H9 (cell line): ENCODE measurements around the gene SLC9A4. TPM values are rescaled to one million over a fixed set of nuclear protein-coding genes. Genes with fewer than 3 reads are reported as not detected.

Experiments
- DNase-seq: peaks from one replicate; pipeline ENCODE4 v3.0.0-alpha.2; 2017
- H2AFZ ChIP-seq: one replicate; pipeline ENCODE4 v1.6.1; 2013; ENCODE audit warnings: mild to moderate bottlenecking, low read length, control low read depth, moderate library complexity
- H2AK5ac ChIP-seq: 2 replicates; pipeline ENCODE4 v1.6.1; 2013; ENCODE audit warnings: low read length, control low read depth, mixed read lengths; ENCODE audit not compliant: insufficient read length
- H2BK120ac ChIP-seq: one replicate; pipeline ENCODE4 v1.6.1; 2013; ENCODE audit warnings: low read depth, mild to moderate bottlenecking, low read length, control low read depth, inconsistent platforms; ENCODE audit not compliant: poor library complexity, severe bottlenecking
- H2BK12ac ChIP-seq: 2 replicates; pipeline ENCODE4 v1.6.1; 2013; ENCODE audit warnings: low read length, control low read depth, mixed read lengths, low read depth; ENCODE audit not compliant: insufficient read length
- H2BK15ac ChIP-seq: 2 replicates; pipeline ENCODE4 v1.6.1; 2013; ENCODE audit warnings: low read depth, low read length, control low read depth
- H2BK20ac ChIP-seq: one replicate; pipeline ENCODE4 v1.6.1; 2013; ENCODE audit warnings: low read depth, mild to moderate bottlenecking, low read length, control low read depth, inconsistent platforms; ENCODE audit not compliant: poor library complexity, severe bottlenecking
- H2BK5ac ChIP-seq: 2 replicates; pipeline ENCODE4 v1.6.1; 2013; ENCODE audit warnings: low read length, control low read depth, mixed read lengths; ENCODE audit not compliant: insufficient read length
- H3K14ac ChIP-seq: 2 replicates; pipeline ENCODE4 v1.6.1; 2013; ENCODE audit warnings: low read length, control low read depth; ENCODE audit not compliant: insufficient read depth
- H3K18ac ChIP-seq: 2 replicates; pipeline ENCODE4 v1.6.1; 2013; ENCODE audit warnings: low read depth, mild to moderate bottlenecking, mixed read lengths, low read length, control low read depth; ENCODE audit not compliant: insufficient read length
- H3K23ac ChIP-seq: 2 replicates; pipeline ENCODE4 v1.6.1; 2013; ENCODE audit warnings: low read length, control low read depth, mixed read lengths, low read depth; ENCODE audit not compliant: insufficient read length
- H3K23me2 ChIP-seq: 2 replicates; pipeline ENCODE4 v1.6.1; 2013; ENCODE audit warnings: low read depth, mild to moderate bottlenecking, mixed read lengths, low read length, control low read depth; ENCODE audit not compliant: insufficient read length, poor library complexity, severe bottlenecking
- H3K27ac ChIP-seq: 2 replicates; pipeline ENCODE4 v1.5.1; 2013; ENCODE audit warnings: low read length, control low read depth, mixed read lengths, low read depth; ENCODE audit not compliant: insufficient read length
- H3K27me3 ChIP-seq: 2 replicates; pipeline ENCODE4 v1.6.1; 2013; ENCODE audit warnings: low read length, control low read depth, inconsistent platforms; ENCODE audit not compliant: insufficient read depth
- H3K4ac ChIP-seq: 2 replicates; pipeline ENCODE4 v1.6.1; 2013; ENCODE audit warnings: low read depth, mild to moderate bottlenecking, control low read depth, inconsistent platforms, low read length, moderate library complexity
- H3K4me1 ChIP-seq: 2 replicates; pipeline ENCODE4 v1.6.1; 2013; ENCODE audit warnings: low read length, control low read depth, inconsistent platforms; ENCODE audit not compliant: insufficient read depth
- H3K4me2 ChIP-seq: 2 replicates; pipeline ENCODE4 v1.6.1; 2013; ENCODE audit warnings: low read length, control low read depth, mixed read lengths; ENCODE audit not compliant: insufficient read length, insufficient read depth
- H3K56ac ChIP-seq: 2 replicates; pipeline ENCODE4 v1.6.1; 2013; ENCODE audit warnings: low read depth, mild to moderate bottlenecking, mixed read lengths, low read length, control low read depth; ENCODE audit not compliant: insufficient read length
- H3K79me1 ChIP-seq: 2 replicates; pipeline ENCODE4 v1.6.1; 2013; ENCODE audit warnings: low read depth, mild to moderate bottlenecking, moderate library complexity, low read length, control low read depth, inconsistent platforms; ENCODE audit not compliant: insufficient read depth, poor library complexity, severe bottlenecking
- H3K79me2 ChIP-seq: 2 replicates; pipeline ENCODE4 v1.6.1; 2013; ENCODE audit warnings: low read length, control low read depth, inconsistent platforms; ENCODE audit not compliant: insufficient read depth
- H3K9ac ChIP-seq: 2 replicates; pipeline ENCODE4 v1.6.1; 2013; ENCODE audit warnings: low read length, control low read depth, mixed read lengths; ENCODE audit not compliant: insufficient read length; ENCODE audit errors: extremely low read depth
- H3K9me3 ChIP-seq: one replicate; pipeline ENCODE4 v1.6.1; 2013; ENCODE audit warnings: low read depth, low read length, inconsistent platforms; ENCODE audit not compliant: control insufficient read depth
- H3T11ph ChIP-seq: one replicate; pipeline ENCODE4 v1.6.1; 2013; ENCODE audit warnings: mild to moderate bottlenecking, low read length, control low read depth, inconsistent platforms
- H4K20me1 ChIP-seq: one replicate; pipeline ENCODE4 v1.6.1; 2013; ENCODE audit not compliant: control insufficient read depth, insufficient read length, insufficient read depth
- H4K5ac ChIP-seq: 2 replicates; pipeline ENCODE4 v1.6.1; 2013; ENCODE audit warnings: low read depth, mild to moderate bottlenecking, mixed read lengths, low read length, control low read depth; ENCODE audit not compliant: insufficient read length
- H4K8ac ChIP-seq: replicated peaks from 2 replicates; pipeline ENCODE4 v1.6.1; 2013; ENCODE audit warnings: low read length, control low read depth, mixed read lengths, low read depth; ENCODE audit not compliant: insufficient read length
- H4K91ac ChIP-seq: 2 replicates; pipeline ENCODE4 v1.6.1; 2013; ENCODE audit warnings: low read depth, mild to moderate bottlenecking, moderate library complexity, mixed read lengths, low read length, control low read depth; ENCODE audit not compliant: insufficient read length
- H3K27ac Mint-ChIP-seq, 3 experiments: 2 replicates in 2 of 3; 3 replicates in 1 of 3; pipeline ENCODE4 v1.8.0; 2020 to 2021; ENCODE audit warnings: mixed read lengths in 3 of 3, mild to moderate bottlenecking in 1 of 3, moderate library complexity in 1 of 3
- H3K27me3 Mint-ChIP-seq: 2 replicates; pipeline ENCODE4 v1.8.0; 2021; ENCODE audit warnings: low read depth, mild to moderate bottlenecking, moderate library complexity, mixed read lengths
- H3K36me3 Mint-ChIP-seq, 3 experiments: 2 replicates in 2 of 3; 3 replicates in 1 of 3; pipeline ENCODE4 v1.8.0; 2020 to 2021; ENCODE audit warnings: low read depth in 3 of 3, mixed read lengths in 3 of 3; ENCODE audit not compliant: insufficient read depth in 1 of 3
- H3K4me1 Mint-ChIP-seq, 2 experiments: 2 replicates each; pipeline ENCODE4 v1.8.0; 2020; ENCODE audit warnings: mixed read lengths in 2 of 2
- H3K4me3 Mint-ChIP-seq, 2 experiments: 2 replicates in 1 of 2; 3 replicates in 1 of 2; pipeline ENCODE4 v1.8.0; 2020 to 2021; ENCODE audit warnings: mild to moderate bottlenecking in 2 of 2, mixed read lengths in 2 of 2, moderate library complexity in 1 of 2
- H3K9me3 Mint-ChIP-seq, 2 experiments: 2 replicates in 1 of 2; 3 replicates in 1 of 2; pipeline ENCODE4 v1.8.0; 2020; ENCODE audit warnings: mild to moderate bottlenecking in 2 of 2, mixed read lengths in 2 of 2, moderate library complexity in 1 of 2
- CTCF ChIP-seq: fragments of 200-600 bp; sonication (generic); conservative IDR thresholded peaks from 3 replicates; pipeline ENCODE4 v1.8.0; 2021; ENCODE audit warnings: antibody characterized with exemption, mild to moderate bottlenecking
- WGBS: extraction: QIAGEN DNeasy Blood & Tissue Kit; methylation state at CpG from one replicate; pipeline ENCODE4 v1.1.7; 2013; ENCODE audit warnings: missing lambda C conversion rate, low lambda C conversion rate, mixed read lengths; ENCODE audit not compliant: insufficient read length; ENCODE audit errors: extremely low coverage; 5-methylcytosine and 5-hydroxymethylcytosine counted together
- total RNA-seq: library from RNA; stranded (reverse); gene quantifications from 2 replicates; pipeline ENCODE4 v1.2.1, GENCODE V29; 2021

The SLC9A4 gene
- total RNA-seq, 1 experiment from 2014 or later: not detected

GRCh38 chr2:102434655-102435381 lies 38.2 kb upstream of the SLC9A4 start:
- Histone ChIP-seq H2BK15ac (no peak overlapping the region), H3K79me2 (no peaks in the 10 kb centered on the region), H4K8ac (no peak overlapping the region), H3K27me3 (no peaks in the 10 kb centered on the region), H2BK120ac (no peak overlapping the region), H3K9ac (no peak overlapping the region), H3K14ac (no peak overlapping the region), H3K56ac (no peak overlapping the region), H4K91ac (no peak overlapping the region), H2BK20ac (no peak overlapping the region), H3K4ac (no peak overlapping the region), H3T11ph (no peak overlapping the region), H3K4me1 (no peaks in the 10 kb centered on the region), H4K20me1 (no peaks in the 10 kb centered on the region), H3K4me2 (no peak overlapping the region), H2AFZ (no peak overlapping the region), H3K9me3 (no peaks in the 10 kb centered on the region), H3K79me1 (no peaks in the 10 kb centered on the region), H3K27ac (no peak overlapping the region), H4K5ac (no peak overlapping the region), H2BK12ac (no peak overlapping the region), H3K18ac (no peak overlapping the region), H2BK5ac (no peak overlapping the region), H3K23me2 (no peaks in the 10 kb centered on the region), H2AK5ac (no peak overlapping the region), H3K23ac (no peak overlapping the region)
- H3K27me3 Mint-ChIP-seq: no peaks in the 10 kb centered on the region
- no peak overlapping the region for H3K4me3 Mint-ChIP-seq
- no CpG with 5 or more reads among the region's 2 CpGs for whole genome bisulfite sequencing
- TF ChIP-seq CTCF: no peak
- H3K36me3 Mint-ChIP-seq: no peaks in the 10 kb centered on the region
- DNase-seq: no peak
- no peaks in the 10 kb centered on the region for H3K4me1 Mint-ChIP-seq
- H3K27ac Mint-ChIP-seq: no peak overlapping the region
- no peaks in the 10 kb centered on the region for H3K9me3 Mint-ChIP-seq
